ENCODE results near the gene TRDMT1. TPM values are rescaled to one million over a fixed set of nuclear protein-coding genes. Genes with fewer than 3 reads are reported as not detected.

Gene TRDMT1
- total RNA-seq, 1 donor from 2014 or later, result 6.6 TPM

DNA sequence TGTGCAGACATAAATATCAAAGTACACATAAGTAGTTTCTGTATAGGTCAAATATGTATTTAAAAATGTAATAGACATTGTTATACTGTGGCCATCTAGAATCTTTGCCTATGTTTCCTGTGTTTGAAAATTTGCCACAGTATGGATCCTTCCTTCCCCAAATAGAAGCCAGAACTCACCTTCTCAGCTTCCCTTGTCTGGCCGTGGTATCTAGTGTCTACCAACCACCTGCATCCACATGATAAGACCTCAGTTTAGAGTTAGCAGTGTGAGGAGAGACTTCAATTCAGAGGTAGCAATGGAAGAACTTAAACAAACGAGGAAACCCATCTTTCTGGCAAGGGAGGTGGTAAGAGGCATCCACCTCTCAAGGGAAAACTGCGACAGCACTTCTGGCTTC lies 4.9 kb downstream of the TRDMT1 start:
- Mint-ChIP-seq H3K27ac (ENCODE audit: unreplicated experiment) (no peak overlapping the region), H3K27me3 (ENCODE audit: unreplicated experiment) (no peaks in the 10 kb centered on the region), H3K4me3 (ENCODE audit: unreplicated experiment) (no peak overlapping the region), H3K9me3 (ENCODE audit: unreplicated experiment) (no peaks in the 10 kb centered on the region), H3K36me3 (ENCODE audit: unreplicated experiment) (peaks cover 3% of the 10 kb centered on the region), H3K4me1 (ENCODE audit: unreplicated experiment) (peaks cover 23% of the 10 kb centered on the region)
- TF ChIP-seq, protein P1, sequence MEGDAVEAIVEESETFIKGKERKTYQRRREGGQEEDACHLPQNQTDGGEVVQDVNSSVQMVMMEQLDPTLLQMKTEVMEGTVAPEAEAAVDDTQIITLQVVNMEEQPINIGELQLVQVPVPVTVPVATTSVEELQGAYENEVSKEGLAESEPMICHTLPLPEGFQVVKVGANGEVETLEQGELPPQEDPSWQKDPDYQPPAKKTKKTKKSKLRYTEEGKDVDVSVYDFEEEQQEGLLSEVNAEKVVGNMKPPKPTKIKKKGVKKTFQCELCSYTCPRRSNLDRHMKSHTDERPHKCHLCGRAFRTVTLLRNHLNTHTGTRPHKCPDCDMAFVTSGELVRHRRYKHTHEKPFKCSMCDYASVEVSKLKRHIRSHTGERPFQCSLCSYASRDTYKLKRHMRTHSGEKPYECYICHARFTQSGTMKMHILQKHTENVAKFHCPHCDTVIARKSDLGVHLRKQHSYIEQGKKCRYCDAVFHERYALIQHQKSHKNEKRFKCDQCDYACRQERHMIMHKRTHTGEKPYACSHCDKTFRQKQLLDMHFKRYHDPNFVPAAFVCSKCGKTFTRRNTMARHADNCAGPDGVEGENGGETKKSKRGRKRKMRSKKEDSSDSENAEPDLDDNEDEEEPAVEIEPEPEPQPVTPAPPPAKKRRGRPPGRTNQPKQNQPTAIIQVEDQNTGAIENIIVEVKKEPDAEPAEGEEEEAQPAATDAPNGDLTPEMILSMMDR (IDR thresholded peaks at IDR 0.05), result no peak
- no peak for DNase-seq (ENCODE audit: extremely low spot score, unreplicated experiment)

DNA sequence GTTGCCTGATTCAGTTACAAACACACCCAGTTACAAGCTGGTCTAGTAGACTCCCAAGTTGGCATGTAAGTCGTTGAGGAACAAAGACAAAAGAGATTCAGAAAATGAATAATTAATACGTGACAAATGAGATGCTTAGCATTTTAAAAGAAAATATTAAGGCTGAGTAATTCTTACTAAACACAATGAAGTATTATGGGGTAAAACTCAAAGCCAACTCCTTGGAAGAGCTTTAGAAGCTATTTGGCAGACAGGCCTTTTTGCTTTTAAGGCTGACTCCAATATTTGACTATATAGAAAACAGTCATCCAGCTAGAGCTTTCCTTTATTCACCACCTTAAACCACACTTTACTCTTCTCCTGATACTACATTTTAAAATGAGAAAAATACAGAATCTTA lies 5.4 kb downstream of the TRDMT1 start:
- no peak overlapping the region for H3K27ac Mint-ChIP-seq (ENCODE audit: unreplicated experiment)
- H3K36me3 Mint-ChIP-seq (ENCODE audit: unreplicated experiment), result peaks cover 3% of the 10 kb centered on the region
- H3K27me3 Mint-ChIP-seq (ENCODE audit: unreplicated experiment), result no peaks in the 10 kb centered on the region
- H3K4me3 Mint-ChIP-seq (ENCODE audit: unreplicated experiment), result no peak overlapping the region
- peaks cover 21% of the 10 kb centered on the region for H3K4me1 Mint-ChIP-seq (ENCODE audit: unreplicated experiment)
- no peaks in the 10 kb centered on the region for H3K9me3 Mint-ChIP-seq (ENCODE audit: unreplicated experiment)
- no peak for DNase-seq (ENCODE audit: extremely low spot score, unreplicated experiment)
- TF ChIP-seq, protein P1 (IDR thresholded peaks at IDR 0.05), result no peak

DNA sequence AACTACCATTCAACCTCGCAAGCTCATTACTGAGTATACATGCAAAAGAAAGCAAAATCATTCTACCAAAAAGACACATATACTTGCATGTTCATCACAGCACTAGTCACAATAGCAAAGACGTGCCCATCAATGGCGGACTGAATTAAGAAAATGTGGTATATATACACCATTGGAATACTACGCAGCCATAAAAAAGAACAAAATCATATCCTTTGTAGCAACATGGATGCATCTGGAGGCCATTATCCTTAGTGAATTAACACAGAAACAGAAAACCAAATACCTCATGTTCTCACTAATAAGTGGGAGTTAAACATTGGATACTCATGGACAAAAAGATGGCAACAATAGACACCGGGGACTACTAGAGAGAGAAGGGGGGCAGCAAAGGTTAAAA lies 6.4 kb downstream of the TRDMT1 start:
- H3K36me3 Mint-ChIP-seq (ENCODE audit: unreplicated experiment), result peaks cover 3% of the 10 kb centered on the region

DNA sequence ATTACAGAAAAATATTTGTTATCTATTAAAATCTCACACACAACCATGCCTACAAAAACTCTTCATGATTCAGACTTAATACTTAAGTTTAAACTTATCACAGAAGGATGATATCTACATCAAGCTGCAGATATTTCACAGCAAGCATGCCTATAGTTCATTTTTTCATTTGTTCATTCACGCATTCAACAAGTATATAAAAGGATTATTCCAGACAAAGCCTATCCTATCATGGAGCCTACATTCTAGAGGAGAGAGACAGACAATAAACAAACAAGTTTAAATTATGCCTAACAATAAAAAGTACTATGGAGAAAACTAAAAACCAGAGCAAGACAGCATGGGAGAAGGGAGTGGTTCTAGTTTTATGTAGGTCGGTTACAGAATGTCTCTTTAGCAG lies 10.9 kb downstream of the TRDMT1 start:
- Mint-ChIP-seq H3K36me3 (ENCODE audit: unreplicated experiment) (peaks cover 3% of the 10 kb centered on the region), H3K27ac (ENCODE audit: unreplicated experiment) (no peak overlapping the region), H3K4me3 (ENCODE audit: unreplicated experiment) (no peak overlapping the region), H3K4me1 (ENCODE audit: unreplicated experiment) (peaks cover 6% of the 10 kb centered on the region), H3K9me3 (ENCODE audit: unreplicated experiment) (no peaks in the 10 kb centered on the region), H3K27me3 (ENCODE audit: unreplicated experiment) (no peaks in the 10 kb centered on the region)
- no peak for DNase-seq (ENCODE audit: extremely low spot score, unreplicated experiment)
- TF ChIP-seq, protein P1 (IDR thresholded peaks at IDR 0.05), result no peak

More for the DNA sequence above, 6.4 kb downstream of the TRDMT1 start:
- no peak overlapping the region for H3K4me3 Mint-ChIP-seq (ENCODE audit: unreplicated experiment)
- TF ChIP-seq, protein P1 (IDR thresholded peaks at IDR 0.05), result no peak
- DNase-seq (ENCODE audit: extremely low spot score, unreplicated experiment), result no peak
- H3K27ac Mint-ChIP-seq (ENCODE audit: unreplicated experiment), result no peak overlapping the region
- H3K27me3 Mint-ChIP-seq (ENCODE audit: unreplicated experiment), result no peaks in the 10 kb centered on the region
- peaks cover 12% of the 10 kb centered on the region for H3K4me1 Mint-ChIP-seq (ENCODE audit: unreplicated experiment)
- H3K9me3 Mint-ChIP-seq (ENCODE audit: unreplicated experiment), result no peaks in the 10 kb centered on the region

DNA sequence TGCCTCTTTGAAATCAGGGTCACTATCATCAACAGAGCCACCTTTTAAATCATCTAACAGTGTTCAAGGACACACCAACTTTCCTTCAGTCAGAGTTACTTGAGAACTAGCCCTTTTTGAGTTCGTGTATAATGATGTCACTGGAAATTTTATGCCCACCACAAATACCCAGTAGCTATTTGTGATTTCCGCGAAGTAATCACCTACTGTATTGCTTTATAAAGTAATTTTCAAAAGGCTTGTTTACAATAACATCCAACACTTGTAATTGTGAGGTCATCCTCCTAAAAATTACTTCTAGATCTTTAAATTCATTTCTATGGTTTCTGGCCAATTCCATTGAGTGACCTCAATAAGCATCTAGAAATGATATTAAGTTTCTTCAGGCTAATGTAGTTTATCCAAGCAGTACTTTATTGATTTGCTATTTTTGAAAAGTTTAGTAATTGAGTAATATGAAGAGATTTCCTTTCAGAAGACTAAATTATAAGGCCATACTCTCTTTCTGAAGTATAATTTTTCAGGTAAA lies 12.8 kb downstream of the TRDMT1 start:
- DNase-seq (ENCODE audit: extremely low spot score, unreplicated experiment), result no peak
- Mint-ChIP-seq H3K36me3 (ENCODE audit: unreplicated experiment) (peaks cover 3% of the 10 kb centered on the region), H3K4me1 (ENCODE audit: unreplicated experiment) (peaks cover 6% of the 10 kb centered on the region), H3K9me3 (ENCODE audit: unreplicated experiment) (no peaks in the 10 kb centered on the region), H3K4me3 (ENCODE audit: unreplicated experiment) (no peak overlapping the region), H3K27me3 (ENCODE audit: unreplicated experiment) (no peaks in the 10 kb centered on the region), H3K27ac (ENCODE audit: unreplicated experiment) (no peak overlapping the region)
- TF ChIP-seq, protein P1 (IDR thresholded peaks at IDR 0.05), result no peak
